Spleen (tissue), 11 donors: ENCODE measurements around the gene EGFR. TPM values are rescaled to one million over a fixed set of nuclear protein-coding genes. Genes with fewer than 3 reads are reported as not detected.

Source experiments
- DNase-seq: peaks from one replicate; pipeline ENCODE4 v3.0.0-alpha.2; 2020
- H3K27ac ChIP-seq, 8 donors: fragments of 200-600 bp; sonication (generic) in 7 of 8; 1 replicate in 4 of 8; 2 replicates in 4 of 8; pipeline versions ENCODE4 v1.5.0 to v1.8.0; 2016 to 2021; ENCODE audit warnings: inconsistent platforms in 4 of 8, mild to moderate bottlenecking in 4 of 8, moderate library complexity in 1 of 8
- H3K27me3 ChIP-seq, 7 donors: fragments of 200-600 bp; sonication (generic) in 6 of 7; replicated peaks in 1 of 7; 1 replicate in 4 of 7; 2 replicates in 3 of 7; pipeline versions ENCODE4 v1.5.0 to v1.8.0; 2016 to 2021; ENCODE audit warnings: inconsistent platforms in 3 of 7, mild to moderate bottlenecking in 1 of 7
- H3K36me3 ChIP-seq, 6 donors: fragments of 200-600 bp; sonication (generic) in 5 of 6; 1 replicate in 4 of 6; 2 replicates in 2 of 6; pipeline versions ENCODE4 v1.5.0 to v1.8.0; 2016 to 2021; ENCODE audit warnings: inconsistent platforms in 2 of 6
- H3K4me1 ChIP-seq, 6 donors: fragments of 200-600 bp; sonication (generic) in 5 of 6; 1 replicate in 3 of 6; 2 replicates in 3 of 6; pipeline versions ENCODE4 v1.5.0 to v1.8.0; 2016 to 2021; ENCODE audit warnings: inconsistent platforms in 3 of 6
- H3K4me3 ChIP-seq, 8 donors: fragments of 200-600 bp; sonication (generic) in 7 of 8; 1 replicate in 4 of 8; 2 replicates in 4 of 8; pipeline versions ENCODE4 v1.5.0 to v1.8.0; 2016 to 2021; ENCODE audit warnings: inconsistent platforms in 4 of 8, mild to moderate bottlenecking in 4 of 8, moderate library complexity in 2 of 8
- H3K9me3 ChIP-seq, 8 donors: fragments of 200-600 bp; sonication (generic) in 7 of 8; 1 replicate in 4 of 8; 2 replicates in 4 of 8; pipeline versions ENCODE4 v1.5.0 to v1.8.0; 2016 to 2021; ENCODE audit warnings: inconsistent platforms in 4 of 8
- POLR2A ChIP-seq, 3 donors: fragments of 450-650 bp; IDR thresholded peaks; one replicate each; pipeline ENCODE4 v1.5.1; 2017; ENCODE audit warnings: antibody characterized with exemption in 3 of 3, mild to moderate bottlenecking in 1 of 3
- POLR2AphosphoS5 ChIP-seq, 3 donors: sonication (generic); formaldehyde crosslinking; IDR thresholded peaks; one replicate each; pipeline ENCODE4 v1.5.1; 2017; ENCODE audit warnings: antibody characterized with exemption in 3 of 3
- WGBS, 5 donors: extraction: QIAGEN DNeasy Blood & Tissue Kit in 3 of 5; methylation state at CpG; one replicate each; pipeline versions ENCODE4 v1.1.5 to v1.1.7; 2013 to 2018; 5-methylcytosine and 5-hydroxymethylcytosine counted together
- intact Hi-C: fragments of 100-400 bp; cut with DNase I; formaldehyde crosslinking; loops from one replicate; pipeline ENCODE4 v1.15.0; 2023; ENCODE audit warnings: low total_unique reads
- polyA plus RNA-seq, 3 donors: library from polyadenylated mRNA; stranded (reverse); fragments of 200-250 nt; gene quantifications; one replicate each; pipeline ENCODE4 v1.2.1, GENCODE V29; 2013
- total RNA-seq, 7 donors: library from RNA; depleted of rRNA in 3 of 7; stranded (reverse); fragments of >200 nt in 3 of 7; fragmentation: NEBNext Ultra II Directional in 4 of 7; extraction: Animal tissue kit (Norgen Biotek cat#: 25700) in 4 of 7; gene quantifications; one replicate each; pipeline versions ENCODE4 v1.1.0 to v1.2.1, GENCODE V29; 2016 to 2021
- TF ChIP-seq, protein P1 (sequence below), 11 experiments: fragments of 200-600 bp in 7 of 11; fragments of 450-650 bp in 4 of 11; sonication (generic) in 4 of 11; IDR thresholded peaks in 8 of 11; conservative IDR thresholded peaks in 3 of 11; 1 replicate in 7 of 11; 2 replicates in 4 of 11; pipeline versions ENCODE4 v1.4.0 to v1.8.0; 2016 to 2021; ENCODE audit warnings: antibody characterized with exemption in 11 of 11, inconsistent platforms in 4 of 11, mild to moderate bottlenecking in 1 of 11
- donor health status: healthy with polysubstance abuse.
- donor health status: DM: no; HTN: no; CAD: no; lungs with moderate emphysema.
- donor health status: DM: no; HTN: no; CAD: no.
- donor health status: Bipolar disorder and iron deficiency.
- donor health status: healthy.
- donor health status: DM: no; HTN: no; CAD: no.
- donor health status: DM: yes; HTN: yes; CAD: no.

The EGFR gene
- total and polyA plus RNA-seq, 10 donors = 1.1 to 35.2 (median 24.5) TPM

GRCh38 chr7:55194522-55194921 lies 175.7 kb downstream of the EGFR start:
- no peak for DNase-seq
- Histone ChIP-seq H3K27ac (no peak overlapping the region), H3K27me3 (no peaks in the 10 kb centered on the region), H3K4me3 (no peak overlapping the region), H3K9me3 (no peaks in the 10 kb centered on the region), H3K4me1 (no peaks in the 10 kb centered on the region), H3K36me3 (peaks cover 0 to 29% (median 1%) of the 10 kb centered on the region in 6 donors)
- TF ChIP-seq POLR2AphosphoS5 (IDR thresholded peaks at IDR 0.05) = no peak
- TF ChIP-seq POLR2A (IDR thresholded peaks at IDR 0.05) = no peak
- TF ChIP-seq, protein P1, sequence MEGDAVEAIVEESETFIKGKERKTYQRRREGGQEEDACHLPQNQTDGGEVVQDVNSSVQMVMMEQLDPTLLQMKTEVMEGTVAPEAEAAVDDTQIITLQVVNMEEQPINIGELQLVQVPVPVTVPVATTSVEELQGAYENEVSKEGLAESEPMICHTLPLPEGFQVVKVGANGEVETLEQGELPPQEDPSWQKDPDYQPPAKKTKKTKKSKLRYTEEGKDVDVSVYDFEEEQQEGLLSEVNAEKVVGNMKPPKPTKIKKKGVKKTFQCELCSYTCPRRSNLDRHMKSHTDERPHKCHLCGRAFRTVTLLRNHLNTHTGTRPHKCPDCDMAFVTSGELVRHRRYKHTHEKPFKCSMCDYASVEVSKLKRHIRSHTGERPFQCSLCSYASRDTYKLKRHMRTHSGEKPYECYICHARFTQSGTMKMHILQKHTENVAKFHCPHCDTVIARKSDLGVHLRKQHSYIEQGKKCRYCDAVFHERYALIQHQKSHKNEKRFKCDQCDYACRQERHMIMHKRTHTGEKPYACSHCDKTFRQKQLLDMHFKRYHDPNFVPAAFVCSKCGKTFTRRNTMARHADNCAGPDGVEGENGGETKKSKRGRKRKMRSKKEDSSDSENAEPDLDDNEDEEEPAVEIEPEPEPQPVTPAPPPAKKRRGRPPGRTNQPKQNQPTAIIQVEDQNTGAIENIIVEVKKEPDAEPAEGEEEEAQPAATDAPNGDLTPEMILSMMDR (IDR thresholded peaks at IDR 0.05 in 8 of 11, conservative IDR thresholded peaks at IDR 0.05 in 3 of 11) = no peak
- 85 to 95% (median 88%) methylated on average over 6 of the region's 6 CpGs for WGBS, 5 donors
- intact Hi-C loops = no loop called here

- no peak overlapping the region for H3K4me3 ChIP-seq
- H3K4me1 ChIP-seq = no peaks in the 10 kb centered on the region
- peaks cover 0 to 41% (median 7%) of the 10 kb centered on the region in 6 donors for H3K36me3 ChIP-seq
- WGBS, 5 donors = 84 to 93% (median 86%) methylated on average over 8 of the region's 8 CpGs
- H3K9me3 ChIP-seq = no peaks in the 10 kb centered on the region
- no peak for DNase-seq
- H3K27ac ChIP-seq = no peak overlapping the region
- TF ChIP-seq POLR2AphosphoS5 (IDR thresholded peaks at IDR 0.05) (no peak), POLR2A (IDR thresholded peaks at IDR 0.05) (no peak)
- TF ChIP-seq, protein P1 (IDR thresholded peaks at IDR 0.05 in 8 of 11, conservative IDR thresholded peaks at IDR 0.05 in 3 of 11) = no peak
- H3K27me3 ChIP-seq = no peaks in the 10 kb centered on the region
- intact Hi-C loops = no loop called here
Measured at GRCh38 chr7:55198634-55199392, 180.0 kb downstream of the EGFR start.

DNA sequence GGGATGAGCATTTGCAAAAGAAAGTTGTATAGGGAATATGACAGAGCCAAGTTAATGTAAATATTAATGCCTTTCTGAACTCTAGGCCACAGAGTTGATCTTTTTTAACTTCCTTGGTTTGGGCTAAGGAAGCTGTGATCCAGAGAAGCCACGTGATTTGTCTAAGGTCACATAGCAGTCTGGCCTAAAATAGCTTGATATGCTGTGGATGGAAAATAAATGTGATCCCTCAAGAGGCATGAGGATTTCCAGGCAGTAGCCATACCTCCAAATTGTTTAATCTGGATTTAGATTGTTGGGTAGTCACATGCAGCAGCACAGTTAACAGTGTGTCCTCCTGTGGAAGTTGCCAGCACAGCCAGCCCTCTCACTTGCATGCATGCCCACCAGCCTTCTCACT lies 180.6 kb downstream of the EGFR start:
- TF ChIP-seq POLR2A (IDR thresholded peaks at IDR 0.05) = no peak
- no peaks in the 10 kb centered on the region for H3K4me1 ChIP-seq
- H3K27me3 ChIP-seq = no peaks in the 10 kb centered on the region
- intact Hi-C loops = no loop called here
- no peak for DNase-seq
- WGBS, 5 donors = 55 to 89% (median 62%) methylated on average over 1 of the region's 1 CpG
- H3K4me3 ChIP-seq = no peak overlapping the region
- H3K36me3 ChIP-seq = peaks cover 0 to 41% (median 7%) of the 10 kb centered on the region in 6 donors
- H3K27ac ChIP-seq = no peak overlapping the region
- H3K9me3 ChIP-seq = no peaks in the 10 kb centered on the region

DNA sequence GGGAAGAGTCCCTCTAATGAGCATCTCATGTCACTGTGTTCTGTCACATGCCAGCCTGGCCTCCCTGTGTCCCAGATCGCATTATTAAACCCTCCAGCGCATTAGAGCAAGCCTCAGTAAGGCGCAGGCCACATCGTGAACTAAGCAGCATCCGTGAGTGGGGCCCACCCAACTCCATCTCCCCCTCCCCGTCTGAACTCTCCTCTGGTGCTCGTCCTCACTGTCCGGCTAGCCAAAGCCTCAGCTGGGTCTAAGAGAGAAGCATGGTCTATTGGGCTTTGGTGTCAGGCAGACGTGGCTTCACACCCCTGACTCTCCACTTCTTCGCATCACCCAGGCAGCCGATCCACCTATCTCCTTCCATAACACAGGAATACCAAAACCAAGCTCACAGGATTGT lies 181.6 kb downstream of the EGFR start:
- Histone ChIP-seq H3K36me3 (peaks cover 0 to 48% (median 8%) of the 10 kb centered on the region in 6 donors), H3K4me1 (no peaks in the 10 kb centered on the region), H3K27me3 (no peaks in the 10 kb centered on the region), H3K27ac (no peak overlapping the region), H3K4me3 (no peak overlapping the region), H3K9me3 (no peaks in the 10 kb centered on the region)
- 86 to 95% (median 90%) methylated on average over 11 of the region's 11 CpGs for WGBS, 5 donors
- TF ChIP-seq POLR2A (IDR thresholded peaks at IDR 0.05) (no peak), POLR2AphosphoS5 (IDR thresholded peaks at IDR 0.05) (no peak)
- TF ChIP-seq, protein P1 (IDR thresholded peaks at IDR 0.05 in 8 of 11, conservative IDR thresholded peaks at IDR 0.05 in 3 of 11) = no peak
- intact Hi-C loops = no loop called here
- no peak for DNase-seq
